Fibroblast of skin of left quadriceps (primary cell): ENCODE data around the gene ZBTB1.
"Not testable (repeated sequence)": the region's sequence is repeated elsewhere in the genome, so short reads cannot be mapped to it uniquely, and the experiment has no call there.

Experiments
- DNase-seq, 2 experiments: peaks; one replicate each; pipeline ENCODE4 v3.0.0-alpha.2; 2013; ENCODE audit warnings: low read depth in 2 of 2

Gene ZBTB1

GRCh38 chr14:64500088-64500487, 4.5 kb upstream of the ZBTB1 start:
- no peak for DNase-seq

DNA sequence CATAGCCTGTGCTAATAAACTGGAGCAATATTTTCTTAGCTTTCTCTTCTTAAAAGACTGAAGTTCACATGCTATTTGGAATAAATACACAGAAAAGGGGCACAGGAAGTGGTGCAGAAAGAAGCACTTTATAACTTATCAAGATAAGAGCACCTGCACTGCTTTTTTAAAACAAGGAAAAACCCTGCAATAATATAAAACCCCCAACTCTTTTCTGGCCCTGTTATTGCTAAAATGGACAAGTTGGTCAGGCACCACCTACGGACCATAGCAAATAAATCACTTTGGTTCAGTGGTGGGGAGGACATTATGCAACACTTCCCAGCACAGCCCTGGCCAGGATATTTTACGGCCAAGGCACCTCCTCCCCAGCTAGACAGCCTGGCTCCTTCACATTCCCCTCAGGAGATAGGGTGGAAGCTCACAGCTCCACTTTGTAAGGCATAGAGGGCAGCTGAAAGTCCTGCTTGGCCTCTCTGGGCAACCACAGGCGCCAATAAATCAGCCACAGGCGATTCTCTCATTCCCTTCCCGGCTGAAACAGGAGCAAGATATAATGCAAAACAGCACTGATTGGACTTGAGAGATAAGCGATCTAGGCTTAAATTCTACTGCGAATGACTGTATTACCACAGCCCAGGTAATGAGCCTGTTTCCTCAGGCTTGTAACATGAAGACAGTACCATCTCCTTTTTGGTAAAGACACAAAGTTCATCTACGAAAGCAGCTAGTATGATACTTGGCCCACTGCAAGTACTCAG, 3.0 kb upstream of the ZBTB1 start:
- DNase-seq, result peak; percentile 18 to 37

GRCh38 chr14:64502456-64502855, 2.1 kb upstream of the ZBTB1 start:
- DNase-seq, result no peak

DNA sequence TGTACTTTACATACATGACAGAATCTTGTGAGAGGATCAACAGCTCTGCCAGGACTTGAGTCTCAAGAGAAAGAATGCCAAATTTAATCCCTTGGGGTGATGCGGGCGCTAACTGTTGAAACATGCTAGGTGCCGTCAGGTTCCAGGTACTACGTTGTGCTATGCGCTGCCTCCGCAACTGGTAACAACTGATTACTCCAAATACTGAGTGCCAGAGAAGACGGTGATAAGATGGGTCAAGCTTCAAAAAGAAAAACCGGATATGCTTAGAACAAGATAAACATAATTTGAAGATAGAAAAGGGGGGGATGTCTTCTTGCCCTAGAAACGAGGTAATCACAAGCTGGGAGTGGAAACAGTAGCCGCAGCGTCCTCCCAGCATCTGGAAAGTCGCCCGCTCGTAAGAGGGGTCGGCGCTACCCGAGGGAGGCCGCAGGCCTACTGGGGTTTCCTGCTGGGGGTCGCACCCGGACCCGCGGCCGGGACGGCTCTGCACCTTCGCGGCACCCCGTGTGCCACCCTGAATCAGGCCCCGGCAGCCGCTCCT, 1.6 kb upstream of the ZBTB1 start:
- DNase-seq, result no peak

GRCh38 chr14:64503434-64504309, 898 bp upstream of the ZBTB1 start, which contains the start of gene ZBTB25:
TSS of gene ZBTB25 (minus strand) at chr14:64503838. CDS start at chr14:64490533, 13,305 bp downstream.
- DNase-seq, result peak; percentile 87 to 90

GRCh38 chr14:64504897-64505794, 576 bp downstream of the ZBTB1 start:
- DNase-seq, result peak; percentile 77

DNA sequence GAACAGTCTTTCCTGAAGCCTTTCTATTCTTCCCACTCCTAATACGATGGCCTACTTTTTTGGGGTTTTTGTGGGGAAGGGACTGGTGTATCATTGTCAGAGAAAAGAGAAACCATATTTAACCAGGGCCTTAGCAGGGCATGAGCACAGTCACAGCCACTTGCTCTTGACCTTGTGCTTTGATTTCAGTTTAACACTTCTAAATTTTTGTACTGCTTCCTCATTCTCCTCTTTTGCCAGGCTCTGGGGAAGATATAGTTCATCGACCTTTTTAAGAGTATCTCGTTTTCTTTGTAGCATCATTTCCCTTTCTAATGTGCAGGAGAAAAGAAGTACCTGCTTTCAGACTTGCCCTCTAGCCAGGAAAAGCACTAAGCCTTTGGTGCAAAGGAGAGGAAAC, 2.2 kb downstream of the ZBTB1 start:
- no peak for DNase-seq

- DNase-seq, result no peak
Observed at GRCh38 chr14:64507376-64508156, 3.0 kb downstream of the ZBTB1 start.

GRCh38 chr14:64508215-64508776, 3.7 kb downstream of the ZBTB1 start:
- DNase-seq, result no peak

- DNase-seq, result no peak
Observed at GRCh38 chr14:64509036-64509435, 4.5 kb downstream of the ZBTB1 start.

GRCh38 chr14:64510825-64511671, 6.5 kb downstream of the ZBTB1 start:
- peak in 1 of 2 experiments; percentile 35 for DNase-seq

DNA sequence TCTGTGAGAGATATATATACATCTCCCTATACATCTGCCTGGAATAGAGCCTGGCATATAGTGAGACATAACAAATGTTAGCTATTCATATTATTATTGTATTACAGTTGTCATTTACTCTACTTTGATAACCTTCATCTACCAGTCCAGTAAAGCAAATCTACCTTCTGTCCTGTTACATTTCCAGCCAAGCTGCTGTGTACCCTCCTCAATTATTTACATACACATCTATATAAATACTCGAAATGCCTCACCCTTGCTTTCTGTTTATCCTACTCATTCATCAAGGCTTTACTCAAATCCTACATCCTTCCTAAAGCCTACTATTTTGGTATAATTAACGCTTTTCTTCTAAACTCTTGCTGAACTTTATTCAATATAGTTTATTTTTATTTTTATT, 8.7 kb downstream of the ZBTB1 start:
- no peak for DNase-seq

GRCh38 chr14:64515053-64515452, 10.5 kb downstream of the ZBTB1 start:
- no peak for DNase-seq

DNA sequence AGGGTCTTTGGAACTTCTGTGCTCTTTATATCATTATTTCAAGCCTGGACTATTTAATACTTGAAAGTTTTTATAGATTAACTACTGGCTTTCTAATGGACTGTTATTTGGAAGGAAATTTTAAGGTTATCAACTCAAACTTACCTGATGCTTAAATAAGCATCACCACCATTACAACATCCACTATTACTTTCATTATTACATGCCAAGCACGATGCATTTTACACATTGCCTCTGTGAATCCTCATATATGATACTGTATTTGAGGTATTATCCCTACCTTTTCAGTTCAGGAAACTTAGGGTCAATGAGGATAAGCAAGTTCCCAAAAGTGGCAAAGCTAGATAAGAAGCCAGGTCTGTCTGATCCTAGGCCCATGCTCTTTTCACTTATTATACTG, 12.4 kb downstream of the ZBTB1 start:
- DNase-seq, result no peak

- DNase-seq, result not testable (repeated sequence)
Observed at GRCh38 chr14:64517667-64518066, 13.1 kb downstream of the ZBTB1 start.

DNA sequence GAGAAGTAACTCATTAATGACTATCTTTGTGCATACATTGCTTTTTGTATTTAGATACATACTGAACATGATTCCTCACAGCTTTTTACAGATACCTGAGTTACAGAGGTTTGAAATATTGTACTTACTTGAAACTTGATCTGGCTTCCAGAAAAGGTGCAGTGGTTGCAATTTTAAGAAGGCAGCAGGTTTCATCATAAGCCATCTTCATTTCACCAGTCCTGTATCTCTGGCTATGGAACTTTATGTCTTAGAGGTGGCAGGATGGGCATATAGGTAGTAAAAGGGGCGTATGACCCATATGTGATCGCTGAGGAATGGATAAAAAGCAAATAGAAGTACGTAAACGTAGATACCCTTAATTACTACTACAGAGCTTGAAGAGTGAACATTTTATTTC, 13.7 kb downstream of the ZBTB1 start:
- no peak for DNase-seq

GRCh38 chr14:64520699-64521098, 16.1 kb downstream of the ZBTB1 start:
- no peak for DNase-seq

DNA sequence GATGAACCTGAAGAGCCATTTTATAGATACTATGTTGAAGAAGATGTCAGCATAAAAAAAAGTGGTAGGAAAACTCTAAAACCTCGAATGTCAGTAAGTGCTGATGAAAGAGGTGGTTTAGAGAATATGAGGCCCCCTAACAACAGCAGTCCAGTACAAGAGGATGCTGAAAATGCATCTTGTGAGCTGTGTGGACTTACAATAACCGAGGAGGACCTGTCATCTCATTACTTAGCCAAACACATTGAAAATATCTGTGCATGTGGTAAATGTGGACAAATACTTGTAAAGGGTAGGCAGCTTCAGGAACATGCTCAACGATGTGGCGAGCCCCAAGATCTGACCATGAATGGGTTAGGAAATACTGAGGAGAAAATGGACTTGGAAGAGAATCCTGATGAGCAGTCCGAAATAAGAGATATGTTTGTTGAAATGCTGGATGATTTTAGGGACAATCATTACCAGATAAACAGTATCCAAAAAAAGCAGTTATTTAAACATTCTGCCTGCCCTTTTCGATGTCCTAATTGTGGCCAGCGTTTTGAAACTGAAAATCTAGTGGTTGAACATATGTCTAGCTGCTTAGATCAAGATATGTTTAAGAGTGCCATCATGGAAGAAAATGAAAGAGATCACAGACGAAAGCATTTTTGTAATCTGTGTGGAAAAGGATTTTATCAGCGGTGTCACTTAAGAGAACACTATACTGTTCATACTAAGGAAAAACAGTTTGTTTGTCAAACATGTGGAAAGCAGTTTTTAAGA, 18.2 kb downstream of the ZBTB1 start:
- DNase-seq, result no peak

DNA sequence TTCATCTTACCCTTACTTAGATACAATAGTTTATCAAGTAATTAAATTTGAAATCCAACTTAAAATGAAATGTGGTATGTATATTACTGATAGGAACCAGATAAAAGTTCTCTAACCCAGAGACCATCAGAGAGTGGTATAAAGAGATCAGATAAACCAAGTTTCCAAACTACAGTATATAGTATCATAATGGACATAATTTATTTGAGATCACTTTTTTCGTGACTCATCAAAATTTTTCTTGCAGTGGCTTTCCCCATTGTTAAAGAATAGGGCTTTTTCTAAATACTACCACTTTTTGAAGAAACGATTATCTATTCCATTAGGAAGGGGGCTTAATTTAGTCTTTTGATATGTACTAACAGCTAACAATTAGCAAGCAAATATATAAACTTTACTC, 20.8 kb downstream of the ZBTB1 start:
- DNase-seq, result no peak
